HepG2 (cell line): ENCODE results near the gene RDH14. TPM values are rescaled to one million over a fixed set of nuclear protein-coding genes. Genes with fewer than 3 reads are reported as not detected.

Experiments
- ATAC-seq: fragments of 200-7000 bp; cut with Tn5 transposase; 3 replicates; pipeline ENCODE4 v1.9.1; 2020; ENCODE audit warnings: mild to moderate bottlenecking, moderate library complexity
- BruUV-seq: library from RNA; stranded (reverse); fragments of 400-500 nt; replicated peaks from 2 replicates; lab custom pipeline; 2021; lab: Mats Ljungman, UMichigan
- CTCF ChIA-PET: fragments of 300-600 bp; formaldehyde crosslinking; extraction: SDS; loops from one replicate; lab custom pipeline; 2021; ENCODE audit warnings: low total read pairs, inconsistent platforms, low intra/inter-chr PET ratio; lab: Yijun Ruan, JAX
- POLR2A ChIA-PET: fragments of 350-600 bp; sonication (Branson Sonifier 250); formaldehyde crosslinking; loops from one replicate; lab custom pipeline; 2020; ENCODE audit warnings: antibody characterized with exemption, inconsistent platforms; lab: Yijun Ruan, JAX
- DNase-seq: peaks from one replicate; pipeline ENCODE4 v3.0.0-alpha.2; 2015; ENCODE audit warnings: low spot score
- FAIRE-seq: peaks from 3 replicates; lab custom pipeline; 2011; peaks lifted over from hg19 to GRCh38; lab: Jason Lieb, UNC
- H2AFZ ChIP-seq: one replicate; pipeline ENCODE4 v1.6.1; 2011; ENCODE audit warnings: low read length, inconsistent platforms
- H3K27ac ChIP-seq: fragments of 300-600 bp; 3 replicates; pipeline ENCODE4 v1.8.0; 2011; ENCODE audit warnings: mixed run types, mild to moderate bottlenecking, mixed read lengths, low read length, inconsistent platforms; ENCODE audit not compliant: insufficient read depth; ENCODE audit errors: extremely low read length
- H3K27me3 ChIP-seq, 2 experiments: fragments of 200-600 bp in 1 of 2; 2 replicates in 1 of 2; 3 replicates in 1 of 2; pipeline versions ENCODE4 v1.6.0 to v1.8.0; 2011; ENCODE audit warnings: low read length in 2 of 2, mild to moderate bottlenecking in 2 of 2, moderate library complexity in 2 of 2, inconsistent platforms in 1 of 2; ENCODE audit not compliant: insufficient read depth in 2 of 2, control insufficient read depth in 1 of 2
- H3K36me3 ChIP-seq, 2 experiments: fragments of 200-600 bp in 1 of 2; replicated peaks in 1 of 2; 2 replicates in 1 of 2; 3 replicates in 1 of 2; pipeline versions ENCODE4 v1.5.1 to v1.8.0; 2011; ENCODE audit warnings: low read length in 2 of 2, inconsistent platforms in 1 of 2; ENCODE audit not compliant: insufficient read depth in 2 of 2, control insufficient read depth in 1 of 2
- H3K4me1 ChIP-seq: 2 replicates; pipeline ENCODE4 v1.5.1; 2012; ENCODE audit warnings: low read length, inconsistent platforms; ENCODE audit not compliant: insufficient read depth
- H3K4me2 ChIP-seq: 2 replicates; pipeline ENCODE4 v1.6.0; 2011; ENCODE audit warnings: low read depth, low read length, inconsistent platforms
- H3K4me3 ChIP-seq, 3 experiments: fragments of 200-600 bp in 1 of 3; sonication (generic), shearing (Covaris generic) in 1 of 3; replicated peaks in 1 of 3; 2 replicates each; pipeline ENCODE4 v1.5.1; 2011 to 2016; ENCODE audit warnings: low read length in 3 of 3, inconsistent platforms in 2 of 3, low read depth in 2 of 3, mild to moderate bottlenecking in 2 of 3, control low read depth in 1 of 3, mixed read lengths in 1 of 3; ENCODE audit not compliant: insufficient read depth in 1 of 3
- H3K79me2 ChIP-seq: one replicate; pipeline ENCODE4 v1.6.1; 2011; ENCODE audit warnings: low read length, inconsistent platforms; ENCODE audit not compliant: insufficient read depth
- H3K9ac ChIP-seq: 2 replicates; pipeline ENCODE4 v1.6.0; 2011; ENCODE audit warnings: mild to moderate bottlenecking, low read depth, low read length, inconsistent platforms; ENCODE audit not compliant: insufficient read depth
- H3K9me3 ChIP-seq: 2 replicates; pipeline ENCODE4 v1.5.1; 2012; ENCODE audit warnings: mild to moderate bottlenecking, low read length
- H4K20me1 ChIP-seq: 2 replicates; pipeline ENCODE4 v1.6.0; 2011; ENCODE audit warnings: inconsistent platforms, mild to moderate bottlenecking, low read length, moderate library complexity; ENCODE audit not compliant: insufficient read depth
- ATF7 ChIP-seq, 2 experiments: fragments of 450-650 bp in 1 of 2; sonication (generic) in 1 of 2; formaldehyde crosslinking in 1 of 2; IDR thresholded peaks; 2 replicates each; pipeline versions ENCODE4 v1.4.0 to v1.6.1; 2016 to 2020; ENCODE audit warnings: antibody characterized with exemption in 1 of 2, mild to moderate bottlenecking in 1 of 2, missing genetic modification reagents in 1 of 2
- BRCA1 ChIP-seq: sonication (generic); formaldehyde crosslinking; IDR thresholded peaks from 2 replicates; pipeline ENCODE4 v1.4.0; 2020; ENCODE audit warnings: missing genetic modification reagents
- DMAP1 ChIP-seq: IDR thresholded peaks from 2 replicates; pipeline ENCODE4 v1.6.1; 2016
- MED1 ChIP-seq: sonication (generic); formaldehyde crosslinking; IDR thresholded peaks from 2 replicates; pipeline ENCODE4 v1.4.0; 2020; ENCODE audit warnings: missing genetic modification reagents
- MXD4 ChIP-seq: IDR thresholded peaks from 2 replicates; pipeline ENCODE4 v1.6.1; 2016; ENCODE audit warnings: mild to moderate bottlenecking, missing biosample characterization, missing genetic modification reagents
- PHB2 ChIP-seq: fragments of 450-650 bp; IDR thresholded peaks from 2 replicates; pipeline ENCODE4 v1.6.1; 2018; ENCODE audit not compliant: partially characterized antibody
- TEAD3 ChIP-seq: optimal IDR thresholded peaks from 2 replicates; pipeline ENCODE3; 2016; ENCODE audit warnings: borderline replicate concordance
- ZNF253 ChIP-seq: sonication (generic); formaldehyde crosslinking; IDR thresholded peaks from 2 replicates; pipeline ENCODE4 v1.8.0; 2022; ENCODE audit warnings: mild to moderate bottlenecking, missing genetic modification reagents, borderline replicate concordance
- ZNF430 ChIP-seq: sonication (generic); formaldehyde crosslinking; IDR thresholded peaks from 2 replicates; pipeline ENCODE4 v1.9.0; 2021; ENCODE audit warnings: mild to moderate bottlenecking, missing genetic modification reagents
- WGBS: methylation state at CpG from one replicate; pipeline ENCODE4 v1.1.6; 2017; ENCODE audit warnings: low lambda C conversion rate; 5-methylcytosine and 5-hydroxymethylcytosine counted together
- in situ Hi-C: cut with HindIII; loops from 2 replicates; pipeline ENCODE4 v1.10.0; 2017; ENCODE audit warnings: low pct_unique_long_range_greater_than_20kb; ENCODE audit not compliant: extremely low pct_ligation_motif_present
- intact Hi-C: fragments of 100-400 bp; cut with micrococcal nuclease; formaldehyde crosslinking; loops from one replicate; pipeline ENCODE4 v1.10.0; 2022; ENCODE audit not compliant: unreplicated experiment
- polyA plus RNA-seq, 8 experiments: library from polyadenylated mRNA; depleted of rRNA in 3 of 8; stranded (reverse) in 7 of 8; unstranded in 1 of 8; fragments of >200 nt; fragmentation: Illumina TruSeq in 4 of 8; extraction: Trizol in 4 of 8; gene quantifications; 2 replicates each; pipeline versions ENCODE4 v1.2.1 to v1.2.3, GENCODE V29; 2011 to 2016; ENCODE audit warnings: low read depth in 4 of 8, missing spikeins in 1 of 8, mixed read lengths in 1 of 8; ENCODE audit not compliant: insufficient read depth in 1 of 8
- total RNA-seq, 5 experiments: library from RNA; depleted of rRNA; stranded (reverse); fragments of >200 nt; fragmentation: Illumina TruSeq; extraction: Trizol; gene quantifications; 2 replicates each; pipeline ENCODE4 v1.2.3, GENCODE V29; 2016; ENCODE audit warnings: low read depth in 1 of 5
- TF ChIP-seq, protein P1 (sequence below): sonication (generic); formaldehyde crosslinking; IDR thresholded peaks from 2 replicates; pipeline ENCODE4 v1.5.1; 2020; ENCODE audit warnings: missing genetic modification reagents, mild to moderate bottlenecking, borderline replicate concordance

RDH14 gene
- total and polyA plus RNA-seq, 2 of the 13 experiments (the other 11 are each of a cell fraction or from before 2014, with no cell fraction given): 27.4 to 39.9 TPM

DNA sequence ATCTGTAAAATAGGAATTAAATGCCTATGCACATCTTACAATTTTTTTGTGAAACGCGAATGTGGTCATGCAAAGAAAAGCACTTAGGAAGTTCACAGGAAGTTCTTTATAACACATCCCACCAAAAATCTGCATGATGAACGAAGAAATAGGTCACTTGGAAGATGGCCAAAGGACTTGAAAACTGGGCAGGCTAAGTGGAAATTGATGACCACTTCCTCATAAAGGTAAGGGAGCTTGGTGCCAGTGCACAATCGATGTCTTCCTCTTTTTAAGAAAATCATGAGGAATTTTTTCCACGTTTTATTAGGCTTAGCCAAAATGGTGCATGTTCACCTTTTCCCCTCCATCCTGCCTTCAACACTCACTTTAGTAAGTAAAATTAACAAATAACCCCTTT lies 37.2 kb upstream of the RDH14 start:
- TF ChIP-seq PHB2: no peak
- TF ChIP-seq ATF7 (IDR thresholded peaks at IDR 0.05): no peak
- no peak for TF ChIP-seq ATF7 (CRISPR knock-in tag; IDR thresholded peaks at IDR 0.05)
- no peak for TF ChIP-seq BRCA1 (CRISPR knock-in tag)
- TF ChIP-seq MED1 (CRISPR knock-in tag): no peak
- no peak for TF ChIP-seq ZNF253 (CRISPR knock-in tag)
- TF ChIP-seq, protein P1, sequence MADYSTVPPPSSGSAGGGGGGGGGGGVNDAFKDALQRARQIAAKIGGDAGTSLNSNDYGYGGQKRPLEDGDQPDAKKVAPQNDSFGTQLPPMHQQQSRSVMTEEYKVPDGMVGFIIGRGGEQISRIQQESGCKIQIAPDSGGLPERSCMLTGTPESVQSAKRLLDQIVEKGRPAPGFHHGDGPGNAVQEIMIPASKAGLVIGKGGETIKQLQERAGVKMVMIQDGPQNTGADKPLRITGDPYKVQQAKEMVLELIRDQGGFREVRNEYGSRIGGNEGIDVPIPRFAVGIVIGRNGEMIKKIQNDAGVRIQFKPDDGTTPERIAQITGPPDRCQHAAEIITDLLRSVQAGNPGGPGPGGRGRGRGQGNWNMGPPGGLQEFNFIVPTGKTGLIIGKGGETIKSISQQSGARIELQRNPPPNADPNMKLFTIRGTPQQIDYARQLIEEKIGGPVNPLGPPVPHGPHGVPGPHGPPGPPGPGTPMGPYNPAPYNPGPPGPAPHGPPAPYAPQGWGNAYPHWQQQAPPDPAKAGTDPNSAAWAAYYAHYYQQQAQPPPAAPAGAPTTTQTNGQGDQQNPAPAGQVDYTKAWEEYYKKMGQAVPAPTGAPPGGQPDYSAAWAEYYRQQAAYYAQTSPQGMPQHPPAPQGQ: no peak
- TF ChIP-seq DMAP1 (CRISPR knock-in tag): no peak
- TF ChIP-seq TEAD3: no peak
- no peak for TF ChIP-seq ZNF430 (CRISPR knock-in tag)
- TF ChIP-seq MXD4 (CRISPR knock-in tag): no peak
- TF ChIP-seq, all 625 proteins: peak for 0
- BruUV-seq: no TSS peak
- H3K27ac ChIP-seq: no peak overlapping the region
- H3K79me2 ChIP-seq: no peaks in the 10 kb centered on the region
- WGBS: 80% methylated on average over 5 of the region's 5 CpGs
- ATAC-seq: no peak
- H3K4me1 ChIP-seq: no peaks in the 10 kb centered on the region
- no peak for FAIRE-seq
- DNase-seq: no peak
- in situ Hi-C loops (no loop called here), intact Hi-C loops (no loop called here)
- no peaks in the 10 kb centered on the region for H3K27me3 ChIP-seq
- H3K4me3 ChIP-seq: no peak overlapping the region
- ChIA-PET CTCF (no interaction called here), POLR2A (no interaction called here)
- H3K9ac ChIP-seq: no peak overlapping the region
- H3K4me2 ChIP-seq: no peak overlapping the region
- no peaks in the 10 kb centered on the region for H3K9me3 ChIP-seq
- no peaks in the 10 kb centered on the region for H3K36me3 ChIP-seq
- H2AFZ ChIP-seq: no peak overlapping the region
- H4K20me1 ChIP-seq: no peaks in the 10 kb centered on the region
